Nucleus accumbens (tissue), 56 donors: ENCODE data around the gene NOS3.

ENCODE experiments used
- DNase-seq, 56 donors: peaks; one replicate each; lab custom pipeline; 2025; lab: John Stamatoyannopoulos, UW

Gene NOS3

GRCh38 chr7:150990416-150991186, at the start of gene NOS3:
Gene NOS3 (plus strand): TSS chr7:150991017. CDS start chr7:150993804, 2,787 bp downstream.
- no peak for DNase-seq

DNA sequence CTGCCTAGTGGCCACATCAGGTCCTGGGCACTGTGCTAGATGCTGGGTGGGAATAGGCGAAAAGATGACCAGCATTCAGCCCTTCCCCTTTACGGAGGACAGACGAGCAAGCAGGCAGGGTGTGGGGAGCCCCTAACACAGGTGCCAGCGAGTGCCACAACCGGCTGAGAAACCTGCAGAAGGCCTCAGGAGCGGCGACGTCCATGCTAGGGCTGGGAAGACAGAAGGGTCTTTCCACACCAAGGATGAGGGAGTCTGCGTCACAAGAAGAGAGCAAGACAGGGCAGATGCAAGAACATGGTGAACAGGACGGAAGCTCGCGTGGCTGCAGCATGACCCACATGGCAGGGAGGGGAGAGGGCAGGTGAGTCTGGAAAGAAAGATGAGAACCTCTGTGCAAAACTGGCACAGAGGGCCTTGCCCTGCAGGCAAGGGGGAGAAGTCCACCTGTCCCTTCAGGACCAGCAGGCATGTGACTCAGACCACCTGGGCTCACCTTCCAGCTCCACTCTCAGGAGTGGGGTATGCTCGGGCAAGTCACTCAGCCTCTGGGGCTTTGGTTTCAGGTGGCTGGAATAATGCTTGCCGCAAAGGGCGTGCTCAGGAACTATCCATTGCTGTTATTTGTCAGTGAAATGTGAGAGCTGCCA, 49.3 kb upstream of the NOS3 start:
- no peak for DNase-seq

DNA sequence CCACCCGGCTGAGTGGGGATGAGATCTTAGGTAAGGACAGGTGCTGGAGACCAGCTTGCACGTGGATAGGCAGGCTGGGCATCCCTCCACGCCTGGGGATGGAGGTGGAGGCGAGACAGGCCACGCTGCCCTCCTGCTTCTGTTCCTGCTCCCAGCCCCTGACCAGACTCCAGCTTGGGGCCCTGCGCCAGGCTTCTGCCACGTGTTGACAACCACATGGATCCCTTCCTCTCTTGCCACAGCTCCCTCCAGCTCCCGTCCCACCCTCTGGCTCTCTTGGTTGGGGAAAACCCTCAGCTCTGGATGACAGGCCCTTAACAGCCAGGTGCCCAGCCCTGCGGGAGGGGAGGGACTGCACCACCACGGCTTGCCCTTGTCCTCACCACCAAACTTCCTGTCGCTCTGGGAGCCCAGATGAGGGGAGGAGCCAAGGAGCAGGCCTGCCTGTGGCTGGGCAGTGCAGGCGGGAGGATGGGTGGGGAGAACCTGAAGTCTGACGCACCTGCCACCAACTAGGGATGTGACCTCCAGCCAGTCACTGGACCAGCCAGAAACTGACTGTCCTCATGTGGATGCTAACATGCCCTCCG, 48.7 kb upstream of the NOS3 start:
- DNase-seq, result peak in 6 of 56 donors; percentile 8 to 52 (median 18)

DNA sequence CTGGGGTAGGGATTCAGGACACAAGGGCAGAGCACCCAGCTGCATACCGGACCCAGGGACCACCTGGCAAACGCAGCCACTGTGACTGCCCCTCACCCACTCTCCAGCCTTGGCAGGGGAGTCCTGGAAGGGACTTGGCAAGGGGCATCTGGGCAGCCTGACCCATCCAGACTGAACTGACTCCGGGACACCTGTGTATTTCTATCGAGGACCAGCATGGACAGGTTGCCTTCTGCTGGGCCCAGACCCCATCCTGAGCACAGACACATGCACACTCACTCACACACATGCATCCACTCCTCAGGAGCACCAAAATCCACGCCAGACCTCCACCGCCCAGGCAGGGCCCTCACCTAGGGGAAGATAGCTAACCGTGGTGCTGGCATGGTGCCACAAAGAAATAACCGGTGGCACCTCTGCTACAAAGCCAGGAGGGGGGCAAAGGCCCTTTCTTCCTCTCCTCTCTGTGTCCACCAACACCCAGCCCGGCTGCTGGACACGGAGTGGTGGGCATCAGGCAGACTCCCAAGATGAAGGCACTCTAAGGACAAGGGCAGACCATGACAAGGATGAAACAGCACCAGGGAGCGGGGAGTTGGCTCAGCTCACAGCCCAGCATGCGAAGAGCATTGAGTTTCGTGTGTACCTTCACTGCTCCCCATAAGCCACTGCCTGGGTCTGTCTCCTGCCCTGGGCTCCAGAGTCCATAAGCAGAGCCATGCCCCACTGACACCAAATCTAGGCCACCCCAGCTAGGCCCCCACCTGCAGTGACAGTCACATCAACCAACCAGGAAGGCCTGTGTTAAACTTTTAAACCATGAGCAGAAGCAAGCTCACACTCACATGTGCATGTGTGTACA, 48.0 kb upstream of the NOS3 start:
- no peak for DNase-seq

GRCh38 chr7:150943453-150943814, 47.4 kb upstream of the NOS3 start:
- DNase-seq, result no peak

- no peak for DNase-seq
Observed at GRCh38 chr7:150944066-150945042, 46.5 kb upstream of the NOS3 start.

DNA sequence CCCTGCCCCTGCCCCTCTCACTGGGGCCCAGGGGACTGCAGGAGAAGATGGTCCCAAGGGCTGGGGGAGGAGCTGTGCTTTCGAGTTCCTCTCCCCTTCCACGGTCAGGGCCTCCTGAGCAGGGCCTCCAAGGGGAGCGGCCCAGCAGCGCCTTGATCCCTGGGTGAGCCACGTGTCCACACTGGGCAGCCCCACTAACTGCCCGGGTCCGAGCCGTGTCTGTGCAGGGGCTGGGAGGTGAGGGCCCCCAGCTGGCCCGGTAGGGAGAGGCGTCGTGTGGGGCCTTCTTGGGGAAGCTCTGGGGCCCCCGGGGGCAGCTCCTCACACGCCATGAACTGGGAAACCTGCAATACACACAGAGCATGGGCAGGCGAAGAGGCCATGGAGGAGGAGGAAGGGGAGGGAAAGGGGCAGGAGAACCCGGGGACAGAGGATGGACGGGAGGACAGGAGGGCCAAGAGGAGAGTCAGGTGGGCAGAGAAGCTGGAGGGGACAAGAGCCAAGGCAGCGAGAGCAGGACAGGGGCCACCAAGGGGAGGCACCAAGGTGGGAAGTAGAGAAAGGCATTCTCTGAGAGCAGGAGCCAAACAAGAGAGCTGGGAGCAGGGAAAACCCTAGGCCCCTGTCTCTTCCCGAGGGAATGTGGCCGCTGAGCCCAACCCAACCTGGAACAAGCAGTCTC, 45.5 kb upstream of the NOS3 start:
- no peak for DNase-seq

- DNase-seq, result peak in 34 of 56 donors; percentile 14 to 78 (median 42)
Observed at GRCh38 chr7:150945853-150946420, 44.9 kb upstream of the NOS3 start.

- DNase-seq, result no peak
Observed at GRCh38 chr7:150946421-150947240, 44.2 kb upstream of the NOS3 start.

DNA sequence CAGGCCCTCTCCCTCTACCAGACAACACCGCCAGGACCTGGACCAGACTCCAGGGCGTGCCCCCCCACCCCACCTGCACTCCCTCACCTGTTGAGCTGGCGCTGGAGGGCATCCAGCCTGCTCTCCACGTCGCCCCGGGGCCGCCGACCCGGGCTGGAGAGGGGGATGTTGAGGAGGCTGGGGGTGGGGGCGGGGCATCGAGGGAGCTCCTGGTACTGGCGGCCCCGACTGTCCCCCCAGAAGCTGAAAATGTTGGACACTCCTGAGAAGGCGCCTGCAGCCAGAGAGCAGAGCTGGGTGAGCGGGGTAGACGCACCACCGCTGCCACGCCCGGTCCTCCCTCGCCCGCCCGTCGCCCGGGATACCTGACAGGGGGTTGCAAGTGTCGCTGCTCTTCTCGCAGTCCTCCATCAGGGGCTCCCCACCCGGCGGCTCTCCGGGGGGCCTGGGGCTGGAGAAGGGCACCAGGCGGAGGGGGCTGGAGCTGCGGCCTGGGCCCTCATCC, 43.5 kb upstream of the NOS3 start:
- no peak for DNase-seq

DNA sequence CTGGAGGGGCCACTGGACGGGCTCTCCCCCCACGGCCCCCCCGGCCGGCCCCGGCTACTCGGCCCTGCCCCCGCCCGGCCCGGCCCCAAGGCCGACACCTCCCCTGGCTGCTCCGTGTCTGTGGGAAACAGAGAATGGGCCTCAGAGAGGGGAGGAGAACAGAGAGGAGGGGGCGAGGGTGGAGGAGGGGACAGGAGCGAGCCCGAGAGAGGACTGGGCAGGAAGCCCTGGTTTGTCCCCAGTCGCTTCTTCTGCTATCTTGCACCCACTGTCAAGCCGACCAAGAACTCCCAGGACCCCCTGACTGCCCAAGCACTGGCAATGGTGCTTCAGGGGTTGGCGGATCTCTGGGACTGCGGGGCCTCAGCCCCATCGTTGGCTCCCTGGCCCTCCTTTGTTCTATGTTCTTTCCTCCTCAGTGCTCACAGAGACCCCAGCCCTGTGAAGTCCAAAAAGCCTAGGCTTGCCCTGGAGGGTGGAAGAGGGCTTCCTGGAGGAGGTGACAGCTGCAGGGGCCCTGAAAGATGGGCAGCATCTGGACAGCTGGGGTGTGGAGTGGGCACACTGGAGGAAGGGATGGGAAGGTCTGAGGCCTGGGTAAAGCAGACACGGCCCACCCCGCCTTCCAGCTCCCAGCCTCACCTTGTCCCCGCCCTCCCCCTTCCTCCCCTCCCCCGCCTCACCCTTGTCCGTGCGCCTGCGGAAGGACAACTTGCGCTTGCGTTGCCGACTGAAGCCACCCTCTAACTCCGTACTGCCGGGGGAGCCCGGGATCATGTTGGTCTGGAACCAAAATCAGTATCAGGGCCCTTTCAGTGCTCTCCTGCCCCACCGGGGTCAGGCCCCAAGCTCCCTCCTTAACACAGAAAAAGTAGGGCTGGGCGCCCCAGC, 42.8 kb upstream of the NOS3 start:
- DNase-seq, result no peak

DNA sequence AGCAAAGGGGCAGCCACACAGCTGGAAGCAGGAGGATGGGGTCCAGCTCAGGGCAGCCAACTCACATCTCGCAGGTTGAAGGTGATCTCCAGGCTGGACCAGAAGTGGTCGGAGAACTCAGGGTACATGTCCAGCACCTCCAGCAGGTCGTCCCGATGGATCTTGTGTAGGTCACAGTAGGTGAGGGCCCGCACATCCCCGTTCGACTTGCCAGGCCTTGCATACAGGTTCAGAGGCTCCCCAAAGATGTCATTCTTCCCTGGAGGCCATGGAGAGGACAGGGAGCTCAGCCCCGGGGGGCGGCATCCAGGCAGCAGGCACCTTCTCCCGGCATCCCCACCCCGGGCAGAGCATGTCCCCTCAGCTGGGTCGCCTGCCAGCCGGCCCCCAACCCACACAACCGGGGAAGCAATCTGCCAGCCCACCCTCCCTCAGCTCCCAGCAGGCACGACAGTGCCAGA, 42.0 kb upstream of the NOS3 start:
- DNase-seq, result no peak

DNA sequence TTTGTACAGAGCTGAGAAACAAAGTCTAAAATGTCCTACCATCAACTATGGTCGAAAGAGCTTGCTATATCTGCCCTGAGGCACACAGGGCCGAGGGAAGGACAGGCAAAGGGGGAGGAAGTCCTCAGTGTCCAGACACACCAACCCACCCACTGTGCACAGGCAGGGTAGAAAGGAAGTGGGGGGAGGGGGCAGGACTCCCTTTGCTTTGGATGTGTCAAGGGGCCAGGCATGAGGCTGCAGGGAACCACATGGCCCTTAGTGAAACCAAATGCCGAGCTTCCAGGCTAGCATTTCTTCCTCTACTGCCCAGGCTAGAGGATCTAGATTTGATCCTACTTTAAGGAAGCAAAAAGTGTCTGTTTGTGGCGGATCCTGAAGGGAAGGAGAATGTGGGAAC, 41.3 kb upstream of the NOS3 start:
- no peak for DNase-seq

- DNase-seq, result no peak
Observed at GRCh38 chr7:150949971-150950491, 40.8 kb upstream of the NOS3 start.

- no peak for DNase-seq
Observed at GRCh38 chr7:150950496-150951180, 40.2 kb upstream of the NOS3 start.

DNA sequence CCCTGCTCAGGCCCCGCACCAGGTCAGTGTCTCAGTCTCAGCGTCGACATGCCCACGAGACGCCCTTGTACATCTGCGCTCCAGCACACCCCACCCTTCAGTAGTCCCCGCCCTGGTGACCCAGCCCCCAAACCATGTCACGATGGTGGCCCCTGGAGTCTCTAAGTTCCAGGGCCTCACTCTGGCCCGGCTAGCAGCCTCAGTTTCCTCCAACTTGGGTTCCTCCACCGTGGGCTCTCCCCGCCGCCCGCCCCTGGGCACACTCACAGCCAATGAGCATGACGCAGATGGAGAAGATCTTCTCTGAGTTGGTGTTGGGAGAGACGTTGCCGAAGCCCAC, 39.7 kb upstream of the NOS3 start:
- DNase-seq, result no peak
